GM23248 (cell line): ENCODE data around the gene TUBA1B.

ENCODE experiments used
- EZH2 ChIP-seq: fragments of 200-600 bp; sonication (generic); IDR thresholded peaks from 2 replicates; pipeline ENCODE4 v1.6.1; 2018; ENCODE audit warnings: antibody characterized with exemption, mild to moderate bottlenecking; ENCODE audit not compliant: insufficient read depth, poor library complexity, severe bottlenecking
- EZH2phosphoT487 ChIP-seq: fragments of 200-600 bp; sonication (generic); IDR thresholded peaks from 2 replicates; pipeline ENCODE4 v1.6.1; 2018; ENCODE audit warnings: antibody characterized with exemption, moderate library complexity, mild to moderate bottlenecking, low read depth; ENCODE audit not compliant: insufficient read depth

GRCh38 chr12:49092816-49093406, 38.3 kb downstream of the TUBA1B start:
- TF ChIP-seq EZH2phosphoT487 (no peak), EZH2 (no peak)
